ENCODE measurements around the gene KIF24.

DNA sequence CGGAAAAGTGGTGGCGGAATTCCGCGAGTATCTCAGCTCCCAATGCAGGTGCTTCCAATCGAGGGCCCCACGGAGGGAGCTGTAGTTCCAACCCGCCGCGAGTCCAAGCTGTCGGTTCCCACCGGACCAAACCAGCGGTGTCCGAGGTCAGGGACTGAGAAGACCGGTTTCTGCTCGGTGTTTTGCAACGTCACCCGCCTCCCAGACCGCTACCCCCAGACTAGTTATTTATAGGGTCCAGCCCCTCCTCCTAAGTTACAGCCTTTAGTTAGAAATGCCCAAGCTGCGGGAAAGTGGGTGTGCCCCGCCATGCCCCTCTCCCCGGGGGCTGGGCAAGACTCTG lies 48.3 kb upstream of the KIF24 start:
- TF ChIP-seq, protein P1, sequence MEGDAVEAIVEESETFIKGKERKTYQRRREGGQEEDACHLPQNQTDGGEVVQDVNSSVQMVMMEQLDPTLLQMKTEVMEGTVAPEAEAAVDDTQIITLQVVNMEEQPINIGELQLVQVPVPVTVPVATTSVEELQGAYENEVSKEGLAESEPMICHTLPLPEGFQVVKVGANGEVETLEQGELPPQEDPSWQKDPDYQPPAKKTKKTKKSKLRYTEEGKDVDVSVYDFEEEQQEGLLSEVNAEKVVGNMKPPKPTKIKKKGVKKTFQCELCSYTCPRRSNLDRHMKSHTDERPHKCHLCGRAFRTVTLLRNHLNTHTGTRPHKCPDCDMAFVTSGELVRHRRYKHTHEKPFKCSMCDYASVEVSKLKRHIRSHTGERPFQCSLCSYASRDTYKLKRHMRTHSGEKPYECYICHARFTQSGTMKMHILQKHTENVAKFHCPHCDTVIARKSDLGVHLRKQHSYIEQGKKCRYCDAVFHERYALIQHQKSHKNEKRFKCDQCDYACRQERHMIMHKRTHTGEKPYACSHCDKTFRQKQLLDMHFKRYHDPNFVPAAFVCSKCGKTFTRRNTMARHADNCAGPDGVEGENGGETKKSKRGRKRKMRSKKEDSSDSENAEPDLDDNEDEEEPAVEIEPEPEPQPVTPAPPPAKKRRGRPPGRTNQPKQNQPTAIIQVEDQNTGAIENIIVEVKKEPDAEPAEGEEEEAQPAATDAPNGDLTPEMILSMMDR (IDR thresholded peaks at IDR 0.05), result no peak
- TF ChIP-seq POLR2A (IDR thresholded peaks at IDR 0.05), result no peak
